HepG2 (cell line): ENCODE data around the gene TBCD. TPM values are rescaled to one million over a fixed set of nuclear protein-coding genes. Genes with fewer than 3 reads are reported as not detected.

Experiments
- ATAC-seq: fragments of 200-7000 bp; cut with Tn5 transposase; 3 replicates; pipeline ENCODE4 v1.9.1; 2020; ENCODE audit warnings: mild to moderate bottlenecking, moderate library complexity
- BruUV-seq: library from RNA; stranded (reverse); fragments of 400-500 nt; replicated peaks from 2 replicates; lab custom pipeline; 2021; lab: Mats Ljungman, UMichigan
- CTCF ChIA-PET: fragments of 300-600 bp; formaldehyde crosslinking; extraction: SDS; loops from one replicate; lab custom pipeline; 2021; ENCODE audit warnings: low total read pairs, inconsistent platforms, low intra/inter-chr PET ratio; lab: Yijun Ruan, JAX
- POLR2A ChIA-PET: fragments of 350-600 bp; sonication (Branson Sonifier 250); formaldehyde crosslinking; loops from one replicate; lab custom pipeline; 2020; ENCODE audit warnings: antibody characterized with exemption, inconsistent platforms; lab: Yijun Ruan, JAX
- DNase-seq: peaks from one replicate; pipeline ENCODE4 v3.0.0-alpha.2; 2015; ENCODE audit warnings: low spot score
- FAIRE-seq: peaks from 3 replicates; lab custom pipeline; 2011; peaks lifted over from hg19 to GRCh38; lab: Jason Lieb, UNC
- H2AFZ ChIP-seq: one replicate; pipeline ENCODE4 v1.6.1; 2011; ENCODE audit warnings: low read length, inconsistent platforms
- H3K27ac ChIP-seq: fragments of 300-600 bp; 3 replicates; pipeline ENCODE4 v1.8.0; 2011; ENCODE audit warnings: mixed run types, mild to moderate bottlenecking, mixed read lengths, low read length, inconsistent platforms; ENCODE audit not compliant: insufficient read depth; ENCODE audit errors: extremely low read length
- H3K27me3 ChIP-seq, 2 experiments: fragments of 200-600 bp in 1 of 2; 2 replicates in 1 of 2; 3 replicates in 1 of 2; pipeline versions ENCODE4 v1.6.0 to v1.8.0; 2011; ENCODE audit warnings: low read length in 2 of 2, mild to moderate bottlenecking in 2 of 2, moderate library complexity in 2 of 2, inconsistent platforms in 1 of 2; ENCODE audit not compliant: insufficient read depth in 2 of 2, control insufficient read depth in 1 of 2
- H3K36me3 ChIP-seq, 2 experiments: fragments of 200-600 bp in 1 of 2; replicated peaks in 1 of 2; 2 replicates in 1 of 2; 3 replicates in 1 of 2; pipeline versions ENCODE4 v1.5.1 to v1.8.0; 2011; ENCODE audit warnings: low read length in 2 of 2, inconsistent platforms in 1 of 2; ENCODE audit not compliant: insufficient read depth in 2 of 2, control insufficient read depth in 1 of 2
- H3K4me1 ChIP-seq: 2 replicates; pipeline ENCODE4 v1.5.1; 2012; ENCODE audit warnings: low read length, inconsistent platforms; ENCODE audit not compliant: insufficient read depth
- H3K4me2 ChIP-seq: 2 replicates; pipeline ENCODE4 v1.6.0; 2011; ENCODE audit warnings: low read depth, low read length, inconsistent platforms
- H3K4me3 ChIP-seq, 3 experiments: fragments of 200-600 bp in 1 of 3; sonication (generic), shearing (Covaris generic) in 1 of 3; replicated peaks in 1 of 3; 2 replicates each; pipeline ENCODE4 v1.5.1; 2011 to 2016; ENCODE audit warnings: low read length in 3 of 3, inconsistent platforms in 2 of 3, low read depth in 2 of 3, mild to moderate bottlenecking in 2 of 3, control low read depth in 1 of 3, mixed read lengths in 1 of 3; ENCODE audit not compliant: insufficient read depth in 1 of 3
- H3K79me2 ChIP-seq: one replicate; pipeline ENCODE4 v1.6.1; 2011; ENCODE audit warnings: low read length, inconsistent platforms; ENCODE audit not compliant: insufficient read depth
- H3K9ac ChIP-seq: 2 replicates; pipeline ENCODE4 v1.6.0; 2011; ENCODE audit warnings: mild to moderate bottlenecking, low read depth, low read length, inconsistent platforms; ENCODE audit not compliant: insufficient read depth
- H3K9me3 ChIP-seq: 2 replicates; pipeline ENCODE4 v1.5.1; 2012; ENCODE audit warnings: mild to moderate bottlenecking, low read length
- H4K20me1 ChIP-seq: 2 replicates; pipeline ENCODE4 v1.6.0; 2011; ENCODE audit warnings: inconsistent platforms, mild to moderate bottlenecking, low read length, moderate library complexity; ENCODE audit not compliant: insufficient read depth
- HNRNPLL ChIP-seq: fragments of 200-400 bp; formaldehyde crosslinking; IDR thresholded peaks from 2 replicates; pipeline ENCODE4 v1.6.1; 2017; ENCODE audit warnings: mild to moderate bottlenecking, low read depth, low read length; ENCODE audit not compliant: poor library complexity, severe bottlenecking
- KLF11 ChIP-seq: IDR thresholded peaks from 2 replicates; pipeline ENCODE4 v1.6.1; 2016; ENCODE audit warnings: missing compliant biosample characterization
- POLR2G ChIP-seq: fragments of 200-400 bp; formaldehyde crosslinking; IDR thresholded peaks from 2 replicates; pipeline ENCODE4 v1.6.1; 2018; ENCODE audit warnings: mild to moderate bottlenecking, low read depth, low read length, moderate library complexity
- ZKSCAN1 ChIP-seq: fragments of 150-350 bp; IDR thresholded peaks from 2 replicates; pipeline ENCODE4 v1.6.1; 2014; ENCODE audit warnings: low read length
- WGBS: methylation state at CpG from one replicate; pipeline ENCODE4 v1.1.6; 2017; ENCODE audit warnings: low lambda C conversion rate; 5-methylcytosine and 5-hydroxymethylcytosine counted together
- in situ Hi-C: cut with HindIII; loops from 2 replicates; pipeline ENCODE4 v1.10.0; 2017; ENCODE audit warnings: low pct_unique_long_range_greater_than_20kb; ENCODE audit not compliant: extremely low pct_ligation_motif_present
- intact Hi-C: fragments of 100-400 bp; cut with micrococcal nuclease; formaldehyde crosslinking; loops from one replicate; pipeline ENCODE4 v1.10.0; 2022; ENCODE audit not compliant: unreplicated experiment
- polyA plus RNA-seq, 8 experiments: library from polyadenylated mRNA; depleted of rRNA in 3 of 8; stranded (reverse) in 7 of 8; unstranded in 1 of 8; fragments of >200 nt; fragmentation: Illumina TruSeq in 4 of 8; extraction: Trizol in 4 of 8; gene quantifications; 2 replicates each; pipeline versions ENCODE4 v1.2.1 to v1.2.3, GENCODE V29; 2011 to 2016; ENCODE audit warnings: low read depth in 4 of 8, missing spikeins in 1 of 8, mixed read lengths in 1 of 8; ENCODE audit not compliant: insufficient read depth in 1 of 8
- total RNA-seq, 5 experiments: library from RNA; depleted of rRNA; stranded (reverse); fragments of >200 nt; fragmentation: Illumina TruSeq; extraction: Trizol; gene quantifications; 2 replicates each; pipeline ENCODE4 v1.2.3, GENCODE V29; 2016; ENCODE audit warnings: low read depth in 1 of 5
- TF ChIP-seq, protein P1 (sequence below): sonication (generic); formaldehyde crosslinking; IDR thresholded peaks from 2 replicates; pipeline ENCODE4 v1.5.1; 2020; ENCODE audit warnings: missing genetic modification reagents, mild to moderate bottlenecking, borderline replicate concordance
- TF ChIP-seq, protein P2 (sequence below): IDR thresholded peaks from 2 replicates; pipeline ENCODE4 v1.6.1; 2018; ENCODE audit warnings: missing genetic modification reagents, mild to moderate bottlenecking, missing compliant biosample characterization
- TF ChIP-seq, protein P3 (sequence below): sonication (generic); formaldehyde crosslinking; IDR thresholded peaks from 2 replicates; pipeline ENCODE4 v1.5.1; 2020; ENCODE audit warnings: mild to moderate bottlenecking, moderate library complexity, missing genetic modification reagents

TBCD gene
- total and polyA plus RNA-seq, 2 of the 13 experiments (the other 11 are each of a cell fraction or from before 2014, with no cell fraction given): 33.9 to 54.8 TPM

DNA sequence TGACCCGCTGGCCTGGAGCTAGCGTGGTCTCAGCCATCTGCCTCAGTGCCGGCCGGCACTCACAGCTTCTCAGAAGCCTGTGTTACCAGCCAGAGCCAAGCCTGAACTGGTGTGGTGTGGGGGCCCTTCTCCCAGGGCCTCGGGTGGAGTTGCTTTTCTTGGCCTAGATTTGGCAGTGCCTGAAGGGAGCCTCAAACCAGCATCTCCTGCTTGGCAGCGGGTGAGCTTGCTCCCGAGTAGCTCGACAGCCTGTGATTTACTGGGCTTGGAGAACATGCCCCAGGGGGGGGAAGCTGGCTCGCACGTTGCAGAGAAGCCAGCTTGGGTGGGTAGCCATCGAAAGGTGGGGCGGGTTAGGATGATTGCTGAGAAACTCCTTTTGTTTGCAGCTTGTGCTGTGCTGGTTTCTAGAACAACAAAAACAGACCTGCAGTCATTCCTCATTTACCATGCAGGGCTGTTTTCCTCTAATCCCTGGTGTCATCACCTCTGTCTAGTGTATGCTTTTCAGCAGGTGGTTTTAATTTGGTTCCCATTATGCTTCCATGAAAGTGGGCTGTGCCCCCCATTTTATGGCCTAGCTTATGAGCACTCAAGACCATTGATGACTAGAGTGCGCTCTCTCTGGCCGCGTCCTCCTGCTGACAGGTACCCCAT lies 42.2 kb downstream of the TBCD start:
- Histone ChIP-seq H3K27me3 (no peaks in the 10 kb centered on the region), H4K20me1 (no peaks in the 10 kb centered on the region), H3K4me2 (no peak overlapping the region), H2AFZ (no peak overlapping the region), H3K4me1 (no peaks in the 10 kb centered on the region), H3K9me3 (no peaks in the 10 kb centered on the region), H3K4me3 (no peak overlapping the region), H3K36me3 (peaks cover 7 to 25% of the 10 kb centered on the region in 2 experiments; a peak in 4 of 5 replicates), H3K9ac (no peak overlapping the region), H3K79me2 (peaks cover 2% of the 10 kb centered on the region), H3K27ac (no peak overlapping the region)
- intact Hi-C loops: no loop called here
- ATAC-seq (no peak), FAIRE-seq (no peak), DNase-seq (no peak)
- CTCF ChIA-PET: no interaction called here
- no TSS peak for BruUV-seq
- 96% methylated on average over 15 of the region's 15 CpGs for WGBS
- TF ChIP-seq KLF11 (no peak), POLR2G (no peak), ZKSCAN1 (no peak), HNRNPLL (peak; percentile 7)
- TF ChIP-seq, protein P1, sequence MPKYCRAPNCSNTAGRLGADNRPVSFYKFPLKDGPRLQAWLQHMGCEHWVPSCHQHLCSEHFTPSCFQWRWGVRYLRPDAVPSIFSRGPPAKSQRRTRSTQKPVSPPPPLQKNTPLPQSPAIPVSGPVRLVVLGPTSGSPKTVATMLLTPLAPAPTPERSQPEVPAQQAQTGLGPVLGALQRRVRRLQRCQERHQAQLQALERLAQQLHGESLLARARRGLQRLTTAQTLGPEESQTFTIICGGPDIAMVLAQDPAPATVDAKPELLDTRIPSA (CRISPR knock-in tag): no peak
- TF ChIP-seq, protein P2, sequence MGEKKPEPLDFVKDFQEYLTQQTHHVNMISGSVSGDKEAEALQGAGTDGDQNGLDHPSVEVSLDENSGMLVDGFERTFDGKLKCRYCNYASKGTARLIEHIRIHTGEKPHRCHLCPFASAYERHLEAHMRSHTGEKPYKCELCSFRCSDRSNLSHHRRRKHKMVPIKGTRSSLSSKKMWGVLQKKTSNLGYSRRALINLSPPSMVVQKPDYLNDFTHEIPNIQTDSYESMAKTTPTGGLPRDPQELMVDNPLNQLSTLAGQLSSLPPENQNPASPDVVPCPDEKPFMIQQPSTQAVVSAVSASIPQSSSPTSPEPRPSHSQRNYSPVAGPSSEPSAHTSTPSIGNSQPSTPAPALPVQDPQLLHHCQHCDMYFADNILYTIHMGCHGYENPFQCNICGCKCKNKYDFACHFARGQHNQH (CRISPR knock-in tag): no peak
- TF ChIP-seq, protein P3, sequence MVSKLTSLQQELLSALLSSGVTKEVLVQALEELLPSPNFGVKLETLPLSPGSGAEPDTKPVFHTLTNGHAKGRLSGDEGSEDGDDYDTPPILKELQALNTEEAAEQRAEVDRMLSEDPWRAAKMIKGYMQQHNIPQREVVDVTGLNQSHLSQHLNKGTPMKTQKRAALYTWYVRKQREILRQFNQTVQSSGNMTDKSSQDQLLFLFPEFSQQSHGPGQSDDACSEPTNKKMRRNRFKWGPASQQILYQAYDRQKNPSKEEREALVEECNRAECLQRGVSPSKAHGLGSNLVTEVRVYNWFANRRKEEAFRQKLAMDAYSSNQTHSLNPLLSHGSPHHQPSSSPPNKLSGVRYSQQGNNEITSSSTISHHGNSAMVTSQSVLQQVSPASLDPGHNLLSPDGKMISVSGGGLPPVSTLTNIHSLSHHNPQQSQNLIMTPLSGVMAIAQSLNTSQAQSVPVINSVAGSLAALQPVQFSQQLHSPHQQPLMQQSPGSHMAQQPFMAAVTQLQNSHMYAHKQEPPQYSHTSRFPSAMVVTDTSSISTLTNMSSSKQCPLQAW: no peak
- in situ Hi-C loops: no loop called here
- POLR2A ChIA-PET: no interaction called here
